NCI-H2196 (cell line): ENCODE results near the gene ILK.

Experiments
- DNase-seq: peaks from one replicate; lab custom pipeline; 2025; ENCODE audit not compliant: unreplicated experiment; lab: John Stamatoyannopoulos, UW

Gene ILK

GRCh38 chr11:6603287-6604080, at the start of gene ILK, which contains the start of gene RRP8:
Gene ILK, plus strand, starts transcription at chr11:6603774. Its CDS starts 498 bp downstream, at chr11:6604272.
Gene RRP8, minus strand, starts transcription at chr11:6603616. Its CDS starts 114 bp downstream, at chr11:6603502.
- peak; percentile 92 for DNase-seq

- no peak for DNase-seq
These were observed 48.5 kb upstream of the ILK start for GRCh38 chr11:6554828-6555706.

GRCh38 chr11:6556139-6556949, 47.2 kb upstream of the ILK start:
- DNase-seq, result no peak

GRCh38 chr11:6557063-6557462, 46.5 kb upstream of the ILK start:
- DNase-seq, result no peak

GRCh38 chr11:6557761-6558674, 45.6 kb upstream of the ILK start:
- no peak for DNase-seq

GRCh38 chr11:6559369-6559768, 44.2 kb upstream of the ILK start:
- DNase-seq, result no peak

GRCh38 chr11:6561288-6561687, 42.3 kb upstream of the ILK start:
- no peak for DNase-seq

- DNase-seq, result no peak
These were observed 40.4 kb upstream of the ILK start for GRCh38 chr11:6563121-6563619.

- no peak for DNase-seq
These were observed 39.9 kb upstream of the ILK start for GRCh38 chr11:6563667-6564066.

GRCh38 chr11:6565325-6565724, 38.2 kb upstream of the ILK start:
- no peak for DNase-seq

- DNase-seq, result no peak
These were observed 37.4 kb upstream of the ILK start for GRCh38 chr11:6565988-6566703.

- DNase-seq, result no peak
These were observed 36.7 kb upstream of the ILK start for GRCh38 chr11:6566704-6567370.

GRCh38 chr11:6567371-6567745, 36.2 kb upstream of the ILK start:
- DNase-seq, result no peak

- DNase-seq, result peak; percentile 61
These were observed 35.2 kb upstream of the ILK start for GRCh38 chr11:6568191-6568918.

GRCh38 chr11:6569706-6570105, 33.9 kb upstream of the ILK start:
- no peak for DNase-seq

GRCh38 chr11:6570691-6571427, 32.7 kb upstream of the ILK start:
- no peak for DNase-seq

GRCh38 chr11:6571434-6572008, 32.1 kb upstream of the ILK start:
- DNase-seq, result no peak
